Left ventricle myocardium inferior (tissue), 1 donor: ENCODE data around the gene IQCH. TPM values are rescaled to one million over a fixed set of nuclear protein-coding genes. Genes with fewer than 3 reads are reported as not detected.
A peak's percentile ranks its signal among the peaks of the same experiment; 100 is the strongest.

Experiments
- DNase-seq: peaks from one replicate; pipeline ENCODE4 v3.0.0-alpha.2; 2020
- H3K27ac ChIP-seq: fragments of 200-600 bp; replicated peaks from 2 replicates; pipeline ENCODE4 v1.8.0; 2021
- H3K27me3 ChIP-seq: fragments of 200-600 bp; 2 replicates; pipeline ENCODE4 v1.8.0; 2021; ENCODE audit warnings: low read depth
- H3K36me3 ChIP-seq: fragments of 200-600 bp; 2 replicates; pipeline ENCODE4 v1.8.0; 2021
- H3K4me1 ChIP-seq: fragments of 200-600 bp; 2 replicates; pipeline ENCODE4 v1.8.0; 2021
- H3K4me3 ChIP-seq: fragments of 200-600 bp; 2 replicates; pipeline ENCODE4 v1.8.0; 2021; ENCODE audit warnings: mild to moderate bottlenecking, moderate library complexity
- H3K9me3 ChIP-seq: fragments of 200-600 bp; replicated peaks from 2 replicates; pipeline ENCODE4 v1.8.0; 2021
- CTCF ChIP-seq: fragments of 200-600 bp; IDR thresholded peaks from 2 replicates; pipeline ENCODE4 v1.8.0; 2021; ENCODE audit warnings: antibody characterized with exemption, mild to moderate bottlenecking, borderline replicate concordance
- intact Hi-C: fragments of 100-400 bp; cut with micrococcal nuclease; formaldehyde crosslinking; loops from one replicate; pipeline ENCODE4 v1.11.0; 2022
- total RNA-seq: library from RNA; stranded (reverse); fragmentation: NEBNext Ultra II Directional; extraction: Animal tissue kit (Norgen Biotek cat#: 25700); gene quantifications from one replicate; pipeline ENCODE4 v1.2.1, GENCODE V29; 2021
- donor health status: DM: no; HTN: yes; CAD: no; lungs with severe emphysema.

Gene IQCH
- total RNA-seq, 1 donor from 2014 or later = 1.1 TPM

- TF ChIP-seq CTCF = no peak
- Histone ChIP-seq H3K27ac (no peak overlapping the region), H3K4me3 (no peak overlapping the region), H3K9me3 (peaks cover 6% of the 10 kb centered on the region), H3K4me1 (peaks cover 12% of the 10 kb centered on the region), H3K36me3 (peaks cover 15% of the 10 kb centered on the region), H3K27me3 (no peaks in the 10 kb centered on the region)
- intact Hi-C loops = no loop called here
- DNase-seq = no peak
These were observed 6.5 kb upstream of the IQCH start for GRCh38 chr15:67248011-67248505.

GRCh38 chr15:67249830-67250229, 4.8 kb upstream of the IQCH start:
- Histone ChIP-seq H3K36me3 (peaks cover 15% of the 10 kb centered on the region), H3K27me3 (no peaks in the 10 kb centered on the region), H3K4me1 (peaks cover 24% of the 10 kb centered on the region), H3K9me3 (peaks cover 6% of the 10 kb centered on the region), H3K4me3 (no peak overlapping the region), H3K27ac (no peak overlapping the region)
- intact Hi-C loops = no loop called here
- DNase-seq = no peak
- TF ChIP-seq CTCF = no peak

- Histone ChIP-seq H3K27me3 (no peaks in the 10 kb centered on the region), H3K9me3 (peaks cover 6% of the 10 kb centered on the region), H3K27ac (no peak overlapping the region), H3K36me3 (peaks cover 8% of the 10 kb centered on the region), H3K4me1 (peaks cover 30% of the 10 kb centered on the region), H3K4me3 (no peak overlapping the region)
- no peak for DNase-seq
- intact Hi-C loops = no loop called here
- TF ChIP-seq CTCF = no peak
These were observed 3.3 kb upstream of the IQCH start for GRCh38 chr15:67251318-67251717.

- peak overlapping the region; percentile 87 for H3K4me3 ChIP-seq
- no peaks in the 10 kb centered on the region for H3K9me3 ChIP-seq
- intact Hi-C loops = no loop called here
- no peak for DNase-seq
- peaks cover 30% of the 10 kb centered on the region for H3K4me1 ChIP-seq
- H3K27me3 ChIP-seq = no peaks in the 10 kb centered on the region
- no peak for TF ChIP-seq CTCF
- H3K36me3 ChIP-seq = no peaks in the 10 kb centered on the region
- no peak overlapping the region for H3K27ac ChIP-seq
These were observed 1.5 kb upstream of the IQCH start for GRCh38 chr15:67253101-67253500.

GRCh38 chr15:67253549-67254237, 893 bp upstream of the IQCH start:
- no peak for DNase-seq
- Histone ChIP-seq H3K27me3 (no peaks in the 10 kb centered on the region), H3K4me1 (peaks cover 30% of the 10 kb centered on the region), H3K27ac (peak overlapping the region; percentile 77), H3K9me3 (no peaks in the 10 kb centered on the region), H3K36me3 (no peaks in the 10 kb centered on the region), H3K4me3 (peak overlapping the region; percentile 87)
- intact Hi-C loops = no loop called here
- TF ChIP-seq CTCF = no peak
